AG04449 (cell line): ENCODE results near the gene GSAP.

Source experiments
- CTCF ChIA-PET: fragments of 350-600 bp; formaldehyde crosslinking; extraction: SDS; loops from one replicate; lab custom pipeline; 2021; ENCODE audit warnings: antibody characterized with exemption; lab: Yijun Ruan, JAX
- POLR2A ChIA-PET: fragments of 400-600, 350-600 bp; formaldehyde crosslinking; extraction: SDS; loops from one replicate; lab custom pipeline; 2020; ENCODE audit warnings: antibody characterized with exemption, inconsistent platforms; lab: Yijun Ruan, JAX
- DNase-seq: peaks from one replicate; pipeline ENCODE4 v3.0.0-alpha.2; 2010; ENCODE audit warnings: low read depth, low spot score
- H3K4me3 ChIP-seq: 2 replicates; pipeline ENCODE4 v1.5.1; 2011; ENCODE audit warnings: low read depth, mild to moderate bottlenecking, control low read depth, low read length
- TF ChIP-seq, protein P1 (sequence below): IDR thresholded peaks from one replicate; pipeline ENCODE4 v1.5.1; 2011; ENCODE audit warnings: mild to moderate bottlenecking, moderate library complexity, low read length, control low read depth, inconsistent platforms; ENCODE audit not compliant: insufficient read depth; ENCODE audit errors: missing control alignments

The GSAP gene

DNA sequence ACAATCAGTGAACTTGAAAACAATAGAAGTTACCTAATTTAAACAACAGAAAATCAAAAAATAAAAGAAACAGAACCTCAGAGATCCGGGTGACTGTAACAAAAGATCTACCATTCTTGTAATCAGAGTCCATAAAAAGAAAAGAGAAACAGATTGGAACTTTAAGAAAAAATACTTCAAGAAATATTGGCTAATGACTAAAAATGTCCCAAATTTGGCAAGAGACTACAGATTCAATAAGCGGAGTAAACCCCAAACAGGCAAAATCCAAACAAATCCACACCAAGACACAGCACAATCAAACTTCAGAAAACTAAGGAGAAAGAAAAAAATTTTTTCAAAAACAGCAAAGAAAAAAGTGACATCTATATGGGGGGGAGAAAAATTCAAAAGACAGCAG is 15.1 kb downstream of the GSAP start:
- no peak overlapping the region for H3K4me3 ChIP-seq
- TF ChIP-seq, protein P1, sequence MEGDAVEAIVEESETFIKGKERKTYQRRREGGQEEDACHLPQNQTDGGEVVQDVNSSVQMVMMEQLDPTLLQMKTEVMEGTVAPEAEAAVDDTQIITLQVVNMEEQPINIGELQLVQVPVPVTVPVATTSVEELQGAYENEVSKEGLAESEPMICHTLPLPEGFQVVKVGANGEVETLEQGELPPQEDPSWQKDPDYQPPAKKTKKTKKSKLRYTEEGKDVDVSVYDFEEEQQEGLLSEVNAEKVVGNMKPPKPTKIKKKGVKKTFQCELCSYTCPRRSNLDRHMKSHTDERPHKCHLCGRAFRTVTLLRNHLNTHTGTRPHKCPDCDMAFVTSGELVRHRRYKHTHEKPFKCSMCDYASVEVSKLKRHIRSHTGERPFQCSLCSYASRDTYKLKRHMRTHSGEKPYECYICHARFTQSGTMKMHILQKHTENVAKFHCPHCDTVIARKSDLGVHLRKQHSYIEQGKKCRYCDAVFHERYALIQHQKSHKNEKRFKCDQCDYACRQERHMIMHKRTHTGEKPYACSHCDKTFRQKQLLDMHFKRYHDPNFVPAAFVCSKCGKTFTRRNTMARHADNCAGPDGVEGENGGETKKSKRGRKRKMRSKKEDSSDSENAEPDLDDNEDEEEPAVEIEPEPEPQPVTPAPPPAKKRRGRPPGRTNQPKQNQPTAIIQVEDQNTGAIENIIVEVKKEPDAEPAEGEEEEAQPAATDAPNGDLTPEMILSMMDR: no peak
- POLR2A ChIA-PET: no interaction called here
- no peak for DNase-seq
- CTCF ChIA-PET: no interaction called here

DNA sequence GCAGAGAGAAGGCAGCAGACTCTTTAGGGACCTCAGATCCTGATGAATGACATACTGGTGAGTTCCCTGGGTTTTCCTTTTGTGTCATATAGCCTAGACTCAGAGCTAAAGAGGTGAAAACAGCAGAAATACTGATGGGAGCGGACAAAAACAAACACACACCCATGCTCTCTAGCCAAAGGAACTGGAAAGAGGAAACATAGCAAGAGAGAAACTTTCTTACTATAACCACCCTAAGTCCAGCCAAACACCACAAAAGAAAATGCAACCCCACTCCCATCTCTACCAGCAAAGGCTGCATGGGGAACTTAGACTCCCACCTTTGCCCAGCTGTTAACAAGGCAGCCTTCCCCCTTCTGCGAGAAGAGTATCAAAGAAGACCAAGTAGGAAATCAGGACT is 16.3 kb downstream of the GSAP start:
- TF ChIP-seq, protein P1: no peak
- H3K4me3 ChIP-seq: no peak overlapping the region
- CTCF ChIA-PET: interaction anchor here (2.2 kb wide), 1 partner anchor 9 kb away, joined by 7 read pairs; no protein-coding TSS in a partner anchor
- DNase-seq: no peak
- POLR2A ChIA-PET: no interaction called here

GRCh38 chr7:77396894-77397547 is 19.1 kb downstream of the GSAP start:
- no peak for DNase-seq
- ChIA-PET POLR2A (no interaction called here), CTCF (interaction anchor here (1.5 kb wide), 1 partner anchor 15 kb away, joined by 3 read pairs; no protein-coding TSS in a partner anchor)

GRCh38 chr7:77395626-77396025 is 20.5 kb downstream of the GSAP start:
- ChIA-PET POLR2A (no interaction called here), CTCF (interaction anchor here (1.5 kb wide), 1 partner anchor 16 kb away, joined by 3 read pairs; no protein-coding TSS in a partner anchor)
- no peak for DNase-seq
- no peak overlapping the region for H3K4me3 ChIP-seq
- TF ChIP-seq, protein P1: no peak

More at GRCh38 chr7:77396894-77397547, 19.1 kb downstream of the GSAP start:
- TF ChIP-seq, protein P1: no peak
- no peak overlapping the region for H3K4me3 ChIP-seq

DNA sequence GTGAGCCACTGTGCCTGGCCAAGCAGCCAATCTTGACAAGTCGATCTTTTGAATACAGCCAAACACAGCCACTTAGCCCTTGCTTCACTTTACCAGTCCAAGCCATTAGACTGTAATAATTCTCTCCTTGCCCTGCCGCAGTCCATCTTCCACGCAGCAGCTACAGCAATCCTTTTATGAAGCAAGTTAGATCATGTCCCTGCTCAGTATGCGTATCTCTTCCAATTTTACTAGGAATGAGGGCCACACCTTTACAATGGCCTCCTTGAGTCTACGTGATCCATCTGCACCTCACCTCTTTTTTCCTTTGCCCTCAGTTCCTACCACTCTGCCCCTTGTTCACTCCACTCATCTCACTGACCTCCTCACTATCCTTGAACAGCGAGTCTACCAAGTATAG is 22.2 kb downstream of the GSAP start:
- no peak for DNase-seq
- ChIA-PET POLR2A (no interaction called here), CTCF (no interaction called here)
- H3K4me3 ChIP-seq: no peak overlapping the region
- TF ChIP-seq, protein P1: no peak

DNA sequence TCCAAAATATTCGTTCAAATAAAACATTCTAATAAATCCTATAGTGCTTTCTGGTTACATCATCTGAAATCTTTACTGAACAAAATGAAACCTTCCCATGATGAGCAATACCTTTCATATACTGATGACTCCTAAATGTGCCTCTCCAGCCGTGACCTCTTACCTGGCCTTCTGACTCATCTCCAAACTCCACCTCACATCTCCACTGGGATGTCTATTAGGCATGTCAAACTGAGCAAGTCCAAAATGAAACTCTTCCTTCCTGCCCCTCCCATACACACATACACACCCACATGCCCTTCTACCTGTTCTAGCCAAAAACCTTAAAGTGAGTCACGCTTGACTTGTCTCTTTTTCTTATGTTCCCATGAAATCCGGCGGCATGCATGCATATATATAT is 22.9 kb downstream of the GSAP start:
- H3K4me3 ChIP-seq: no peak overlapping the region
- CTCF ChIA-PET: no interaction called here
- POLR2A ChIA-PET: no interaction called here
- TF ChIP-seq, protein P1: no peak
- DNase-seq: no peak
